Activated CD4-positive, alpha-beta memory T cell treated with anti-CD3 and anti-CD28 coated beads for 36 hours (primary cell): ENCODE results near the gene ENTR1. TPM values are rescaled to one million over a fixed set of nuclear protein-coding genes. Genes with fewer than 3 reads are reported as not detected.

Experiments used
- CTCF ChIA-PET: fragments of 350-600 bp; sonication (Branson Sonifier 250); formaldehyde crosslinking; loops from one replicate; lab custom pipeline; 2021; ENCODE audit warnings: antibody characterized with exemption, inconsistent platforms; lab: Charles Lee
- POLR2A ChIA-PET: fragments of 350-600 bp; sonication (Branson Sonifier 250); formaldehyde crosslinking; loops from one replicate; lab custom pipeline; 2021; ENCODE audit warnings: antibody characterized with exemption; lab: Charles Lee
- DNase-seq: peaks from one replicate; pipeline ENCODE4 v3.0.0-alpha.2; 2020
- H3K27ac Mint-ChIP-seq: one replicate; pipeline ENCODE4 v1.8.0; 2021; ENCODE audit warnings: mixed read lengths
- H3K27me3 Mint-ChIP-seq: one replicate; pipeline ENCODE4 v1.8.0; 2021; ENCODE audit warnings: mixed read lengths
- H3K36me3 Mint-ChIP-seq: one replicate; pipeline ENCODE4 v1.8.0; 2021; ENCODE audit warnings: mixed read lengths
- H3K4me1 Mint-ChIP-seq: one replicate; pipeline ENCODE4 v1.8.0; 2021; ENCODE audit warnings: low read depth, mixed read lengths
- H3K4me3 Mint-ChIP-seq: one replicate; pipeline ENCODE4 v1.8.0; 2021; ENCODE audit warnings: mild to moderate bottlenecking, mixed read lengths
- H3K9me3 Mint-ChIP-seq: one replicate; pipeline ENCODE4 v1.8.0; 2021; ENCODE audit warnings: mixed read lengths
- intact Hi-C: fragments of 100-400 bp; cut with micrococcal nuclease; formaldehyde crosslinking; loops from one replicate; pipeline ENCODE4 v1.15.1; 2023
- total RNA-seq, 2 experiments: library from RNA; stranded (reverse); gene quantifications; one replicate each; pipeline ENCODE4 v1.2.3, GENCODE V29; 2021

Gene ENTR1
- total RNA-seq, 2 experiments from 2014 or later, result 66.9 to 74.9 TPM

DNA sequence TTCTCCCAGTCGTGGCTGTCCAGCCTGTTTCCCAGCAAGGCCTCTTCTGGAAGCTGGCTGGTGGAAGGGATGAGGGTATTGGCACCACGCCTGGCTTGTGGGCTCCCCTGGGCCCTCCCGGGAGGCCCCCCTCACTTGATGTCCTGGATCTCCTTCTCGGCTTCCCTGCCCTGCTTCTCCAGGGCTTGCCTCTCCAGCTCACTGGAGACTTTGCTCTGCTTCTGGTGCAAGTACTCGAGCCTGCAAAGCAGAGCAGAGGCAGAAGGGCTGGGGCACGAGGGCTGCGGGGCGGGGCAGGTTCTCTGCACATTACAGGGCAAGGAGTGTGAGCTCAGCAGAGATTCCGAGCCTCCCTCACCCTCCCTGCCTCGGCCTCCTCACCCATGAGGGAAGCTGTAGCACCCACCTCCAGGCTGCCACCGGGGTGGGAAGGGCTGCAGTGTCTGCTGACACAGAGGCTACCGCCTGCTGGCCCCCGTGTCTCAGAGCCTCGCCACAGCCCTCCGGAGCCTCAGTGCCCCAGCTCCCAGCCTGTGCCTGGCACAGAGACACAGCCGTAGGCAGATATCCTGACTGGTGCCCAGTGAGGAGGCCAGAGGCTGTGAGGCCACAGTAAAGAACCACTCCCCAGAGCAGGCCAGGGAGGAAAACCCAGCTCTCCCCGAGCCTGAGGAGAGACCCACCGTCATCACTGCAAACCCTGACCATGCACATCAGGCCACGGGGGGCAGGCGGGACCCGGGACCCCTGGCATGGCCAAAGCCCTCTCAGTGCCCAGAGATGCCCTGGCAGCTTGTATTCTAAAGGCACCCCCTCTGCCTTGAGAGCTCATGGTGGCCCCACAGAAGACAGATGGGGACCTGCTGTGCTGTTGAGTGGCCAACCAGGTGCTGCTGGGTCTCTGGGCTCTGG, 17.6 kb downstream of the ENTR1 start:
- peaks cover 3% of the 10 kb centered on the region for H3K4me1 Mint-ChIP-seq
- ChIA-PET CTCF (interaction anchor here (1.4 to 1.7 kb wide), 2 partner anchors 8 to 30 kb away, joined by 3 to 4 read pairs; partner anchors contain the start of gene DNLZ), POLR2A (no interaction called here)
- no peak overlapping the region for H3K27ac Mint-ChIP-seq
- DNase-seq, result no peak
- H3K36me3 Mint-ChIP-seq, result peaks cover 34% of the 10 kb centered on the region
- H3K9me3 Mint-ChIP-seq, result no peaks in the 10 kb centered on the region
- intact Hi-C loops, result no loop called here
- H3K27me3 Mint-ChIP-seq, result no peaks in the 10 kb centered on the region
- H3K4me3 Mint-ChIP-seq, result no peak overlapping the region

DNA sequence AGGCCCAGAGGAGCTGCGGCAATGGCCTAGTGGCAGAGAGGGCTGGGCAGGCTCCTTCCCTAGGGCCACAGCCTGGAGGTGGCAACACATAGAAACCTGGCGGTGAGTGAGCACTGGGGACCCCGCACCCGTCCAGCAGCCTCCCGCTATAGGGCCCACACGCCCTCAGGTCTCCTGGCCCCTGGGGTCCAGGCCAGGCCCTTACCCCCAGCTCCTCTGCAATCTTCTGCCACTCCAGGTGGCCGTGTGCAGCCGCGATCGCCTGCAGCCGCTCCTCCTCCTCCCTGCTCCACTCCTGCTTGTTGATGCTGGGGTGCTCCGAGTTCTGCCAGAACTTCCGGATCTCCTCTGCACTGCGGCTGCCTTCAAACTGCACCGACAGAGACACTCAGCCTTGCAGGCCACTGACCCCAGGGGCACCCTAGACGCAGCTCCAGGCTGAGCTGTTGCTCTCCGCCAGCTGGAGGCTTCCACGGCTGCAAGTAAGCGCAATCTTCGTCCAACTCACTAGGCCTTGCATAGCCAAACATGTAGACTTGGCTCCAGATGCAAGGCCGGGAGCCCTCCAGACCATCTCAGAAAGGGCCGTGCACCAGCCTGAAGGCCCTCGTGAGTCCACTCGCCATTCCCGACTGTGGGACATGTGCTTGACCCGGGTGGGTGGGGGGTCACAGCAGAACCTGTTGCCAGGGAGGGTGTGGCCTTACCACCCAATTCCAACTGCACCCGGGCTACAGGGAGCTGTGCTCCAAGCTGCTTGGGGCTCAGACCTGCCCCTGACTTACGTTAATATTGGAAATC, 18.5 kb downstream of the ENTR1 start:
- peaks cover 36% of the 10 kb centered on the region for H3K36me3 Mint-ChIP-seq
- POLR2A ChIA-PET, result no interaction called here

DNA sequence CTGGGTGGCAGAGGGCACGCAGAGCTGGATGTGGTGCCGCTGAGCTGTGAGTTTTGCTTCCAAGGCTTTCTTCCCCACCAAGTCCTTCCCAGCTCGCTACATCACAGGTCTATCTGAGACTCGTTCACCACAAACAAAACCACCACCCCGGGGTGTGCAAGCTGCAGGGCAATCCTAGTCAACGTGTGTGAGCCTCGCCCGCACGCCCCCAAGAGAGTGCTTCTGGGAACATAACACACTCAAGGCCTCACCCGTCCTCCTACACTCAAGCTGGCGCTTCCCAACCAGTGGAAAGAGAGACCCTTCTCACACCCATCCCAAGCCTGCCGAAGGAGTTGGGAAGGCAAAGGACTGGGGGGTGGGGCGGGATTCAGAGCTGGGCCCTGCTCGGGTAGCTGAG, 21.0 kb downstream of the ENTR1 start:
- CTCF ChIA-PET, result interaction anchor here (1.1 kb wide), 1 partner anchor 26 kb away, joined by 3 read pairs; the partner anchor contains the start of gene DNLZ
- POLR2A ChIA-PET, result no interaction called here
- H3K9me3 Mint-ChIP-seq, result no peaks in the 10 kb centered on the region
- intact Hi-C loops, result no loop called here
- no peaks in the 10 kb centered on the region for H3K27me3 Mint-ChIP-seq
- H3K36me3 Mint-ChIP-seq, result peaks cover 36% of the 10 kb centered on the region
- peaks cover 2% of the 10 kb centered on the region for H3K4me1 Mint-ChIP-seq
- H3K27ac Mint-ChIP-seq, result no peak overlapping the region
- no peak for DNase-seq
- H3K4me3 Mint-ChIP-seq, result no peak overlapping the region

More for the DNA sequence above, 18.5 kb downstream of the ENTR1 start:
- H3K4me3 Mint-ChIP-seq, result no peak overlapping the region
- H3K9me3 Mint-ChIP-seq, result no peaks in the 10 kb centered on the region
- intact Hi-C loops, result no loop called here
- no peaks in the 10 kb centered on the region for H3K27me3 Mint-ChIP-seq
- CTCF ChIA-PET, result interaction anchor here (0.9 to 1.7 kb wide), 4 partner anchors 9 to 29 kb away, joined by 3 to 4 read pairs (median 4); partner anchors contain the start of gene DNLZ
- DNase-seq, result no peak
- H3K4me1 Mint-ChIP-seq, result peaks cover under 1% of the 10 kb centered on the region
- no peak overlapping the region for H3K27ac Mint-ChIP-seq

DNA sequence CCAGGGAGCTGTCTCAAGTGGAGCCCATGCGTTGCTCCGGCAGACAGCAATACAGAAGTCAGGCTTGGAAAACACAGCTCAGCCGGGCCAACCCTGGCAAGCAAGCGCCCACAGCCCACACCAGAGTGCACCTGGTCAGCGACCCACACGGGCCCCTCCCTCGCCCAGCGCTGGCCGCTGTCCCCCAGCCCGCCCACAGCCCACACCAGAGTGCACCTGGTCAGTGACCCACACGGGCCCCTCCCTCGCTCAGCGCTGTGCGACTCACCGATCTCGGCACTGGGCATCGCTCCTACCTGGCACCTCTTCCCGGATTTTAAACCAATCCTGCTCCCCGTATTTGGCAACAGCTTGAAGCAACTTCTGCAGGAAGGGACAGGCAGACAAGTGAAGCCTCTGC, 23.2 kb downstream of the ENTR1 start:
- no peak for DNase-seq
- Mint-ChIP-seq H3K27me3 (no peaks in the 10 kb centered on the region), H3K27ac (no peak overlapping the region), H3K4me3 (no peak overlapping the region), H3K9me3 (no peaks in the 10 kb centered on the region), H3K4me1 (peaks cover 2% of the 10 kb centered on the region), H3K36me3 (peaks cover 37% of the 10 kb centered on the region)
- intact Hi-C loops, result no loop called here
- ChIA-PET CTCF (interaction anchor here (0.6 kb wide), 1 partner anchor 101 kb away, joined by 3 read pairs; no protein-coding TSS in a partner anchor), POLR2A (interaction anchor here (1.0 kb wide), 1 partner anchor 12 kb away, joined by 3 read pairs; no protein-coding TSS in a partner anchor)

DNA sequence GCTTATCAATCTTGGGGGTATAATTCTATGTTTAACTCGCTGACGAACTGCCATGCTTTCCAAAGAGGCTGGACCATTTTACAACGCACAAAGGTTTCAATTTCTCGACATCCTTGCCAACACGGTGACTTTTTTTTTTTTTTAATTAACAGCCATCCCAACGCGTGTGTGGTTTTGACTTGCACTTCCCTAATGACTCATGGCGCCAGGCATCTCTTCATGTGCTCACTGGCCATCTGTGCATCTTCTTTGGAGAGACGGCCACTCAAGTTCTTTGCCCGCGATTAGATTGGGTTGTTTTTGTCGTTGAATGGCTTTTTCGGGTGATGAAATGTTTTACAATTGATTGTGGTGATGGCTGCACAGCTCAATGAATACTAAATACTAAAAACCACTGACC, 24.4 kb downstream of the ENTR1 start:
- intact Hi-C loops, result no loop called here
- no peak overlapping the region for H3K27ac Mint-ChIP-seq

DNA sequence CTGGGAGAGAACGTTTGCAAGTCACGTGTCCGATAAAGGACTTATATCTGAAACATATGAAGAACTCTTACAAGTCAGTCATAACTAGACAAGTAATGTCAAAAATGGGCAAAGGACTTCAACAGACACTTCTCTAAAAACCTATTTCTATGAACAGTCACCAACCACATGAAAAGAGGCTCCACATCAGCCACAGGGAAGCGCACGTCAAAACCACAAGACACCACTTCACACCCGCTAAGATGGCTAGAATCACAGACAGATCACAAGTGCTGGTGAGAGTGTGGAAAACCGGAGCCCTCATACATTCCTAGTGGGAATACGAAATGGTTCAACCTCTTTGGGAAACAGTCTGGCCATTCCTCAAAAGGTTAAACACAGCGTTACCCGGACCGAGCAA, 25.4 kb downstream of the ENTR1 start:
- POLR2A ChIA-PET, result no interaction called here
- Mint-ChIP-seq H3K36me3 (peaks cover 29% of the 10 kb centered on the region), H3K4me3 (no peak overlapping the region), H3K27me3 (no peaks in the 10 kb centered on the region), H3K27ac (no peak overlapping the region), H3K9me3 (no peaks in the 10 kb centered on the region), H3K4me1 (peaks cover 2% of the 10 kb centered on the region)
- intact Hi-C loops, result no loop called here
- CTCF ChIA-PET, result interaction anchor here (1.0 kb wide), 1 partner anchor 22 kb away, joined by 4 read pairs; the partner anchor contains the start of gene DNLZ
- no peak for DNase-seq

More for the DNA sequence above, 24.4 kb downstream of the ENTR1 start:
- ChIA-PET POLR2A (interaction anchor here (0.6 kb wide), 1 partner anchor 765 kb away, joined by 3 read pairs; no protein-coding TSS in a partner anchor), CTCF (interaction anchor here (1.0 kb wide), 1 partner anchor 23 kb away, joined by 4 read pairs; the partner anchor contains the start of gene DNLZ)
- H3K36me3 Mint-ChIP-seq, result peaks cover 29% of the 10 kb centered on the region
- no peaks in the 10 kb centered on the region for H3K9me3 Mint-ChIP-seq
- H3K4me1 Mint-ChIP-seq, result peaks cover 2% of the 10 kb centered on the region
- no peaks in the 10 kb centered on the region for H3K27me3 Mint-ChIP-seq
- H3K4me3 Mint-ChIP-seq, result no peak overlapping the region
- no peak for DNase-seq

DNA sequence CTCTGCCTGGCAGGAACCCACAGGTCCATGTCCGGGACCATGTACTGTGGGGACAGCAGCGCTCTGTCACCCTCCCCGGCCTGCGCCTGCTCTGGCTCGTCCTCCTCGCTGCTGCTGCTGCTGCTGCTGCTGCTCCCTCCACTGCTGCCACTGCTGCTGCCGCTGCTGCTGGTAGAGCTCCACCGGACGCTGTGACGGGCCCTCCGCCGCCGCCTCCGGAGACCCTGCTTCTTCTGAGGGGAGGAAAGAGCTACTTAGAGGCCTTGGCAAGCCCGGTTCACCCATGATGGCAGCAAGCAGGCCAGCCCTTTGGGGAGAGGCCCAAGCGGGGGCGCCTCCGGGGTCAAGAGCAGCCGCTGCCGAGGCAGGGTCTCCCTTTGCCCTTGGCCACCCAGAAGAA, 27.0 kb downstream of the ENTR1 start:
- no peak overlapping the region for H3K4me3 Mint-ChIP-seq
- CTCF ChIA-PET, result no interaction called here
- no peak overlapping the region for H3K27ac Mint-ChIP-seq
- peaks cover 2% of the 10 kb centered on the region for H3K4me1 Mint-ChIP-seq
- POLR2A ChIA-PET, result no interaction called here
- intact Hi-C loops, result no loop called here
- no peak for DNase-seq
- peaks cover 22% of the 10 kb centered on the region for H3K36me3 Mint-ChIP-seq
- no peaks in the 10 kb centered on the region for H3K9me3 Mint-ChIP-seq
- no peaks in the 10 kb centered on the region for H3K27me3 Mint-ChIP-seq

DNA sequence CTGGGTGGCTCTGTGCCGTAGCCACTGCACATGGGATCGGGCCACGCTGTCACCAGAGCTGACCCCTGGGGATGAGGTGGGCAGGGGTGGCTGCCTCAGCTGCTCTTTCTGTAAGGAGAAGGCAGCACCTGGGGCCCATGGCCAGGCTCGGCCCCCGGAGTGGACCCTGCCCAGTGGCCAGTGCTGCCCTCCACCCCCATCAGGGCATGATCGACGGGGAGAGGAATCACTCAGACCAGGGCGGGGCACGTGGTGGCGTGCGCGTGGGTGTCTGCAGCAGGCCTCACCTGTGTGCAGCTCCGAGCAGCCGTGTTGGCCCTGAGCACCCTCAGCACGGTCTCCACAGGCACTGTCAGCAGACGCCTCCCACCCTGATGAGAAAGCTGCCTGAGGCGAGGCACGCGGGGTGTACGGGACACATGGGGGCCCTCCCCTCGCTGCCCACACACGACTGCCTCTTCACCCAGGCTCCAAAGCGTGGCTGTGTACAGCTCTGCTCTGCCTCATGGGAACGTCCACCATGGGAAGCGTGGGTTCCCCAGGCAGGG, 28.4 kb downstream of the ENTR1 start:
- H3K36me3 Mint-ChIP-seq, result peaks cover 16% of the 10 kb centered on the region
- DNase-seq, result no peak
- intact Hi-C loops, result no loop called here
- H3K4me1 Mint-ChIP-seq, result peaks cover 2% of the 10 kb centered on the region
- no peaks in the 10 kb centered on the region for H3K27me3 Mint-ChIP-seq
- ChIA-PET POLR2A (no interaction called here), CTCF (interaction anchor here (1.0 kb wide), 1 partner anchor 18 kb away, joined by 3 read pairs; the partner anchor contains the start of gene DNLZ)
- H3K4me3 Mint-ChIP-seq, result no peak overlapping the region
- no peak overlapping the region for H3K27ac Mint-ChIP-seq
- H3K9me3 Mint-ChIP-seq, result no peaks in the 10 kb centered on the region

DNA sequence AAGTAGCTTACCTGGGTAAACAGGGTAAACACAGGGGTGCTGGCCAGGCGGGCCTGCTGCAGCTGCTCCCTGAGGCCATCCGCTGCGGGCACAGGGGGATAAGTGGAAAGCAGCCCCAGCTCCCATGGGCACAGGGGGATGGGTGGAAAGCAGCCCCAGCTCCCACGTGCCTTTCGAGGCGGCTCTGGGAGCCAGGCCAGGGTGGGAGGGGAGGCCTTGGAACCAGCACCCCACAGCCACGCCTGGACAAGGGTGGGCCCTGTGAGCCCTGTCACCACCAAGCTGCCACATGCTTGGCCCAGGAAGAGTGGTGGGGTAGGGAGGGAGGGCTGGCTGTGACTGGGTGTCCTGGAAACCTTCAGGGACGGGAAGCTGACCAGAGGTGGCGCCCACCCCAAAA, 29.1 kb downstream of the ENTR1 start:
- DNase-seq, result no peak
- intact Hi-C loops, result no loop called here
- POLR2A ChIA-PET, result no interaction called here
- Mint-ChIP-seq H3K9me3 (no peaks in the 10 kb centered on the region), H3K36me3 (peaks cover 16% of the 10 kb centered on the region), H3K27me3 (no peaks in the 10 kb centered on the region), H3K4me1 (peaks cover 2% of the 10 kb centered on the region), H3K27ac (no peak overlapping the region), H3K4me3 (no peak overlapping the region)
- CTCF ChIA-PET, result no interaction called here

DNA sequence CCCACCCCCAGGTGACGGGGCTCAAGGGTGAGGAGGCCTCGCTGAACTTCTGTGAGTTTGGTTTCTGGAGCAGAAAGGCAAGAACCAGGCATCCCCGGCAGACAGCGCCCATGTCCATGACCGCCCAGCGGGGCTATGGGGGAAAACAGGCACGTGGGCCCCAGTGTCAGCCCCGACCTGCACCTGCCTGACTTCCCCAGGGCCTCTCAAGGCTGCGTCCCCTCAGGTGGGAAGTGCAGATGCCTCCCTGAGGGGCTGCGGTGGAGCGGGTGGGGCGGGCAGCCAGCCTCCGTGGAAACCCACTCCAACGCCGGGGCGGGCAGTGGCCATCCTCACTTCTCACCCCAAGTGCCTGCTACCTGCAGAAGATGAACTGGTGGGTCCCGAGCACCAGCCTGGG, 30.0 kb downstream of the ENTR1 start:
- Mint-ChIP-seq H3K27ac (no peak overlapping the region), H3K9me3 (no peaks in the 10 kb centered on the region), H3K4me1 (no peaks in the 10 kb centered on the region), H3K36me3 (peaks cover 16% of the 10 kb centered on the region), H3K27me3 (no peaks in the 10 kb centered on the region), H3K4me3 (no peak overlapping the region)
- intact Hi-C loops, result no loop called here
- DNase-seq, result no peak
- ChIA-PET POLR2A (no interaction called here), CTCF (no interaction called here)

DNA sequence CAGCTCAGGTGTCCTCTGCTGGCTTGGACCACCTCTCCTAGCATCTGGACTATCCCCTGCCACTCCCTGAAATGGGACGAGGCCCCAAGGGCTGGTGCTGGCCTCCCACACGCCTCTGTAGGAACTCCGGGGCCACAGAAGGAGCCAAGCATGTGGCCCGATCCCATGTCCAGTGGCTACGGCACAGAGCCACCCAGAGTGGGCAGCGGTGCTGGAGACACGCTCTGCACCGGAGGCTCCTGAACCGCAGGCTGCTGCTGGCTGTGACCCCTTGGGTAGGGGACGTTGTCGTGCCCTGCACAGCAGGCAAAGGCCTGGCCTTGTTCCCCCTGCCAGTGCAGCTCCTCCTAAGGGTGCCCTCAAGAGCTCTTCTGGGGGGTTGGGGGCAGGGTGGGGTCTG, 30.5 kb downstream of the ENTR1 start:
- no peaks in the 10 kb centered on the region for H3K4me1 Mint-ChIP-seq
- CTCF ChIA-PET, result no interaction called here
- POLR2A ChIA-PET, result no interaction called here
- H3K9me3 Mint-ChIP-seq, result no peaks in the 10 kb centered on the region
- no peaks in the 10 kb centered on the region for H3K27me3 Mint-ChIP-seq
- peaks cover 15% of the 10 kb centered on the region for H3K36me3 Mint-ChIP-seq
- no peak overlapping the region for H3K4me3 Mint-ChIP-seq
- no peak overlapping the region for H3K27ac Mint-ChIP-seq
- no peak for DNase-seq
- intact Hi-C loops, result no loop called here
